GM13977 (cell line): ENCODE data around the gene PDCL2.
"Not testable (repeated sequence)": the region's sequence is repeated elsewhere in the genome, so short reads cannot be mapped to it uniquely, and the experiment has no call there.

Source experiments
- DNase-seq: peaks from one replicate; pipeline ENCODE4 v3.0.0; 2012; ENCODE audit warnings: low spot score
- in situ Hi-C: fragments of 300-500 bp; cut with MboI; formaldehyde crosslinking; loops from one replicate; pipeline ENCODE4 v1.12.0; 2022; ENCODE audit warnings: low sequenced_read_pairs, low pct_unique_long_range_greater_than_20kb, mixed read lengths, inconsistent platforms; ENCODE audit not compliant: unreplicated experiment
- TF ChIP-seq, protein P1 (sequence below): IDR thresholded peaks from 2 replicates; pipeline ENCODE4 v1.5.1; 2012; ENCODE audit warnings: mild to moderate bottlenecking, control low read depth; ENCODE audit not compliant: insufficient read depth; ENCODE audit errors: extremely low read depth, missing control alignments

PDCL2 gene

DNA sequence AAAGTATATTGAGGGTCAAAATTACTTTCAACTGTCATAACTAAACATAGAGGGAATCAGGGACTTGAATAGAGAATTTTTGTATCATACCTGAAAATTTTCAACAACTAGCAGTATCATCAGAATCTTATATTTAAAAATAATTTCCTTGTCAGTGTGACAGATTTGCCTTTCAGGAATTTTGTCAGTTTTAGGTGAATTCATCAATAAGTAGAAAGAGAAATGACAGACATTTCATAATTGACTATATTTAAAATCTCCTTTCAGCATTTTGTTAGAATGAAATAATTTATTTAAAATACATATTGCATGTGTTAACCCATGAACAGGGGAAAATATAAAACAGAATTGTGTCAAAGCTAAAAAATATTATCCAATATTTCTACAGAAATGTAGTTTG is 8.6 kb upstream of the PDCL2 start:
- no peak for DNase-seq
- TF ChIP-seq, protein P1, sequence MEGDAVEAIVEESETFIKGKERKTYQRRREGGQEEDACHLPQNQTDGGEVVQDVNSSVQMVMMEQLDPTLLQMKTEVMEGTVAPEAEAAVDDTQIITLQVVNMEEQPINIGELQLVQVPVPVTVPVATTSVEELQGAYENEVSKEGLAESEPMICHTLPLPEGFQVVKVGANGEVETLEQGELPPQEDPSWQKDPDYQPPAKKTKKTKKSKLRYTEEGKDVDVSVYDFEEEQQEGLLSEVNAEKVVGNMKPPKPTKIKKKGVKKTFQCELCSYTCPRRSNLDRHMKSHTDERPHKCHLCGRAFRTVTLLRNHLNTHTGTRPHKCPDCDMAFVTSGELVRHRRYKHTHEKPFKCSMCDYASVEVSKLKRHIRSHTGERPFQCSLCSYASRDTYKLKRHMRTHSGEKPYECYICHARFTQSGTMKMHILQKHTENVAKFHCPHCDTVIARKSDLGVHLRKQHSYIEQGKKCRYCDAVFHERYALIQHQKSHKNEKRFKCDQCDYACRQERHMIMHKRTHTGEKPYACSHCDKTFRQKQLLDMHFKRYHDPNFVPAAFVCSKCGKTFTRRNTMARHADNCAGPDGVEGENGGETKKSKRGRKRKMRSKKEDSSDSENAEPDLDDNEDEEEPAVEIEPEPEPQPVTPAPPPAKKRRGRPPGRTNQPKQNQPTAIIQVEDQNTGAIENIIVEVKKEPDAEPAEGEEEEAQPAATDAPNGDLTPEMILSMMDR = no peak
- in situ Hi-C loops = no loop called here

DNA sequence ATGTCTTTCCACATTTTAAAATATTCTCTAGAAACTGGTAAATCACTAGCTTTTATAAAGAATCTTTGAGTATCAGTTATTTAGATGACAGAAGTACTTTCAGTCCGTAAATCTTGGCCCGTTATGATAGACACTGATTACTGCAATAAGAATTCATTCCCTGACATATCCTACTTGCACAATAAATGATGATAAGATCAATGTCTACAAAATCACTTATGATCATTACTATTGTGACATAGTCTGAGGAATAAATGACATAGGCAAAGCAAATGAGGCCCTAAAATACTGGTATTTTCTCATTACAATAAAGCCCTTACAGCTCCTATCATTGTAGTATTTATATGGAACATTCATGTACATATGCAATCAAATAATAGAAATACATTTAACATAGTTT is 6.6 kb upstream of the PDCL2 start:
- no peak for DNase-seq
- TF ChIP-seq, protein P1 = no peak
- in situ Hi-C loops = no loop called here

DNA sequence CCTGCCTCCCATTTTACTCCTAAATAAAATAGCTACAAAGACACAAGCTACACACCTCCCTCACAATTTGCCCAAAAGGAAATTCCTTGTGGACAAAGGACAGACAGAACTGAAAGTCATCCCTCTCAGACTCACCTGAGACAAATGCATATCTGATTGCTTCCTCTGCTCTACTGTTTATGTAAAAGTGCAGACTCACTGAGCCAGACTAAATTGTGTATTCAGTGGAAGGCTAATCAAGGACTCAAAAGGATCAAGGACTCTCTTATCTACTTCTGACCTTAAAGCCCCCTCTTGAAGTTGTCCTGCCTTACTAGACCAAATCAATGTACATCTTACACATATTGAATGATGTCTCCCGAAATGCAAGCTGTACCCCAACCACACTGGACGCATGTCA is 3.9 kb downstream of the PDCL2 start:
- in situ Hi-C loops = no loop called here
- TF ChIP-seq, protein P1 = no peak

DNA sequence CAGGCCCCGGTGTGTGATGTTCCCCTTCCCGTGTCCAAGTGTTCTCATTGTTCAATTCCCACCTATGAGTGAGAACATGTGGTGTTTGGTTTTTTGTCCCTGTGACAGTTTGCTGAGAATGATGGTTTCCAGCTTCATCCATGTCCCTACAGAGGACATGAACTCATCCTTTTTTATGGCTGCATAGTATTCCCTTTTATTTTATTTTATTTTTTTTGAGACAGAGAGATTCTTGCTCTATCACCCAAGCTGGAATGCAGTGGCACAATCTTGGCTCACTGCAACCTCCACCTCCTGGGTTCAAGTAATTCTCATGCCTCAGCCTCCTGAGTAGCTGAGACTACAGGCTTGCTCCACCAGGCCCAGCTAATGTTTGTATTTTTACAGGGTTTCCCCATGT is 9.3 kb downstream of the PDCL2 start:
- not testable (repeated sequence) for DNase-seq

More for the DNA sequence above, 3.9 kb downstream of the PDCL2 start:
- DNase-seq = no peak

DNA sequence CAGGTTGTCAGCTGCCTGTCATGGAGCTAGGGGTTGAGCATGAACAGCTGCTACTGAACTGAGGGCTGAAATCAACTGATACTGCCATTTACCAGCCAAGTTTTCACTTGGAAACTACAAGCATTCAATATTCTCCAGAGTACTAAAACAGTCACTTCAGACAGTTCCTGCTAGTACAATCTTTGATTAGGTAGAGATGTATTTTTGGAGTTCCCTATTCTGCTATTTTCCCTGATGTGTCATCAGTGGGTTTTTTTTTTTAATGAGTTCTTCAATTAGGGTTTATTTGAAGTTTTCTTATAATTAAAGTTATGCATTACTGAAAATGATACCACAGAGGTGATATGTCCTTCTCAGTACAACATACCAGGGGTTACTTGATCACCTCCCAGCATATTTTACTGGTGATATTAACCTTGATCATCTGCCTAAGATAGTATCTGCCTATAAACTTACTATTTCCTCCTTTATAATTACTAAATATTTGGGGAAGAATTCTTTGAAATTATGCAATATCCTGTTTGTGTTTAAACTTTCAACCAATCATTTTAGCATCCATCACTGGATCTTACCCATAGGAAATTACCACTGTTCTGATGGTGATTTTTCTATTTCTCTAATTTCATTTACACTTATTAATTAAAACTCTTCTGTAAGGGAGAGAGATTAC is 13.6 kb downstream of the PDCL2 start:
- in situ Hi-C loops = no loop called here
- no peak for DNase-seq
- TF ChIP-seq, protein P1 = no peak

More for the DNA sequence above, 9.3 kb downstream of the PDCL2 start:
- in situ Hi-C loops = not testable (repeated sequence)

DNA sequence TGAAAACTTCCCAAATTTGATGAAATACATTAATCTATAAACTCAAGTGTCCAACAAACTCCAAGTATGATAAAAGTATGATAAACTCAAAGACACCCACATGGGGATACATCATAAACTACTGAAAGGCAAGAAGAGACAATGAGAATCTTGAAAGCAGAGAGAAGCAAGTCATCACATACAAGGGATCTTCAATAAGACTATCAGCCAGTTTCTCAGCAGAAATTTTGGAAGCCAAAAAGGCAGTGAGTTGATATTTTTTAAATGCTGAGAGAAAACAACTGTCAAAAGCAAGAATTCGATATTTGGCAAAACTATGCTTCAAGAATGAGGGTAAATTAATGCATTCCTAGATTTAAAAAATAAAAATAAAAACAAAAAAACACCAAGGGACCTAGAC is 16.5 kb downstream of the PDCL2 start:
- in situ Hi-C loops = no loop called here
- DNase-seq = no peak
- TF ChIP-seq, protein P1 = no peak

DNA sequence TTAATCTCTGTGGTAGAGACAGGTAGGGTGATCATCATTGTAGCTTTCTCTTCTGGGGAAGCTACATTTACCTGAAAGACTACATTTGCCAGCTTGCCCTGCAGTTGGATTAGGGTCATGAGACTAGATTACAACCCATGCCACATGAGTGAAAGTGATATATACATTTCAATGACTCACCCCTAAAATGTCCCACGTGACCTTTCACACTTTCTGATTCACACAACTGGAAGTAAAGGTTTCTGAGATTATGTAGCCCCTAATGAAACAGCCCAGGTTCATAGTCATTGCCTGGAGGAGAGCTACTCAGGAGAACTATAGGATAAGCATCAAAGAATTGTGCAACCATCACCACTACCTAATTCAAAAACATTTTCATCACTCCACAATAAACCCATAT is 17.8 kb downstream of the PDCL2 start:
- DNase-seq = no peak
- TF ChIP-seq, protein P1 = no peak
- in situ Hi-C loops = no loop called here
